Measurements from ENCODE around the gene ZCCHC3.
A peak's percentile ranks its signal among the peaks of the same experiment; 100 is the strongest.

ZCCHC3 gene

GRCh38 chr20:258963-259362 is 38.4 kb upstream of the ZCCHC3 start:
- H3K36me3 ChIP-seq (ENCODE audit: control insufficient read depth in 4 of 4, insufficient read depth in 4 of 4, low read length in 3 of 4), result no peaks in the 10 kb centered on the region
- no peaks in the 10 kb centered on the region for H3K27me3 ChIP-seq (replicated peaks in 2 of 5; ENCODE audit: control insufficient read depth in 4 of 5, insufficient read depth in 5 of 5, low read length in 4 of 5)
- CTCF ChIA-PET, result interaction anchor here (0.6 to 4.0 kb wide), 12 partner anchors 9 to 72 kb away, joined by 3 to 24 read pairs (median 4); partner anchors contain the start of gene DEFB129
- POLR2A ChIA-PET, result interaction anchor here (0.8 kb wide), 1 partner anchor 18 kb away, joined by 3 read pairs; no protein-coding TSS in a partner anchor
- WGBS (ENCODE audit: insufficient coverage), result 54% methylated on average over 5 of the region's 8 CpGs
- no peak overlapping the region for H3K27ac ChIP-seq (ENCODE audit: insufficient read depth in 1 of 2, low read depth in 1 of 2, low read length in 2 of 2, poor library complexity in 1 of 2, severe bottlenecking in 2 of 2)
- peaks cover 0 to 11% (median 0%) of the 10 kb centered on the region in 4 experiments for H3K4me1 ChIP-seq (ENCODE audit: control extremely low read depth in 1 of 4, control insufficient read depth in 4 of 4, insufficient read depth in 4 of 4, low read length in 3 of 4)
- no peak overlapping the region for H3K4me3 ChIP-seq (ENCODE audit: control insufficient read depth in 1 of 7, extremely low read depth in 1 of 7, insufficient read depth in 4 of 7, low read depth in 2 of 7, low read length in 6 of 7)
- DNase-seq, result peak; percentile 45 to 70 (median 67)
- H3K9me3 ChIP-seq (ENCODE audit: control extremely low read depth in 1 of 5, control insufficient read depth in 4 of 5, insufficient read depth in 2 of 5, low read depth in 1 of 5, low read length in 4 of 5), result no peaks in the 10 kb centered on the region

DNA sequence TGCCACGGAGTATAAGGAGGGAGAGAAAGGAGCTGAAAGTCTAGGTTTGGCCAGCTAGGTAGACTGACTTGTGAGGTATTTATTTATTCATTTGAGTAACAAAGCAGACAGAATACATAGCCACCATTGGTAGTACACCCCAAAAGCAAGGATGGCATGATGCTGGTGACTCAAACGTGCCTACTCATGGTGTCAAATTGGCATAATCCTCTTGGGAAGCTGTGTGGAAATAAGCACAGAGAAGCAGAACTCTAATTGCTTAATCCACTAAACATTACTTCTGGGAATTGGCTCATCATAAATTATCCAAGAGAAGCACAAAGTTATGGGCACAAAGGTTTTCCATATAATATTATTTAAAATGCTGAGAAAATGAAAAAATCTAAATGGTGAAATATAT is 37.4 kb upstream of the ZCCHC3 start:
- 100% methylated on average over 1 of the region's 2 CpGs for WGBS (ENCODE audit: insufficient coverage)
- DNase-seq, result no peak
- Histone ChIP-seq H3K4me1 (ENCODE audit: control extremely low read depth in 1 of 4, control insufficient read depth in 4 of 4, insufficient read depth in 4 of 4, low read length in 3 of 4) (peaks cover 0 to 11% (median 0%) of the 10 kb centered on the region in 4 experiments), H3K27ac (ENCODE audit: insufficient read depth in 1 of 2, low read depth in 1 of 2, low read length in 2 of 2, poor library complexity in 1 of 2, severe bottlenecking in 2 of 2) (no peak overlapping the region), H3K36me3 (ENCODE audit: control insufficient read depth in 4 of 4, insufficient read depth in 4 of 4, low read length in 3 of 4) (no peaks in the 10 kb centered on the region), H3K27me3 (replicated peaks in 2 of 5; ENCODE audit: control insufficient read depth in 4 of 5, insufficient read depth in 5 of 5, low read length in 4 of 5) (no peaks in the 10 kb centered on the region), H3K4me3 (ENCODE audit: control insufficient read depth in 1 of 7, extremely low read depth in 1 of 7, insufficient read depth in 4 of 7, low read depth in 2 of 7, low read length in 6 of 7) (no peak overlapping the region), H3K9me3 (ENCODE audit: control extremely low read depth in 1 of 5, control insufficient read depth in 4 of 5, insufficient read depth in 2 of 5, low read depth in 1 of 5, low read length in 4 of 5) (no peaks in the 10 kb centered on the region)
- ChIA-PET POLR2A (no interaction called here), CTCF (interaction anchor here (1.2 to 4.0 kb wide), 5 partner anchors 16 to 62 kb away, joined by 3 to 24 read pairs (median 5); no protein-coding TSS in a partner anchor)

GRCh38 chr20:263701-264100 is 33.7 kb upstream of the ZCCHC3 start:
- no peaks in the 10 kb centered on the region for H3K9me3 ChIP-seq (ENCODE audit: control extremely low read depth in 1 of 5, control insufficient read depth in 4 of 5, insufficient read depth in 2 of 5, low read depth in 1 of 5, low read length in 4 of 5)
- ChIA-PET POLR2A (no interaction called here), CTCF (interaction anchor here (0.9 to 5.9 kb wide), 5 partner anchors 9 to 52 kb away, joined by 3 to 35 read pairs (median 27); no protein-coding TSS in a partner anchor)
- H3K36me3 ChIP-seq (ENCODE audit: control insufficient read depth in 4 of 4, insufficient read depth in 4 of 4, low read length in 3 of 4), result no peaks in the 10 kb centered on the region
- no peaks in the 10 kb centered on the region for H3K27me3 ChIP-seq (replicated peaks in 2 of 5; ENCODE audit: control insufficient read depth in 4 of 5, insufficient read depth in 5 of 5, low read length in 4 of 5)
- WGBS (ENCODE audit: insufficient coverage), result 97% methylated on average over 12 of the region's 13 CpGs
- peaks cover 0 to 12% (median 5%) of the 10 kb centered on the region in 4 experiments for H3K4me1 ChIP-seq (ENCODE audit: control extremely low read depth in 1 of 4, control insufficient read depth in 4 of 4, insufficient read depth in 4 of 4, low read length in 3 of 4)
- no peak overlapping the region for H3K27ac ChIP-seq (ENCODE audit: insufficient read depth in 1 of 2, low read depth in 1 of 2, low read length in 2 of 2, poor library complexity in 1 of 2, severe bottlenecking in 2 of 2)
- no peak overlapping the region for H3K4me3 ChIP-seq (ENCODE audit: control insufficient read depth in 1 of 7, extremely low read depth in 1 of 7, insufficient read depth in 4 of 7, low read depth in 2 of 7, low read length in 6 of 7)
- DNase-seq, result no peak

GRCh38 chr20:266596-267562 is 30.5 kb upstream of the ZCCHC3 start:
- Histone ChIP-seq H3K36me3 (ENCODE audit: control insufficient read depth in 4 of 4, insufficient read depth in 4 of 4, low read length in 3 of 4) (peaks cover 0 to 6% (median 3%) of the 10 kb centered on the region in 4 experiments), H3K9me3 (ENCODE audit: control extremely low read depth in 1 of 5, control insufficient read depth in 4 of 5, insufficient read depth in 2 of 5, low read depth in 1 of 5, low read length in 4 of 5) (no peaks in the 10 kb centered on the region), H3K4me1 (ENCODE audit: control extremely low read depth in 1 of 4, control insufficient read depth in 4 of 4, insufficient read depth in 4 of 4, low read length in 3 of 4) (peaks cover 0 to 7% (median 5%) of the 10 kb centered on the region in 4 experiments), H3K27ac (ENCODE audit: insufficient read depth in 1 of 2, low read depth in 1 of 2, low read length in 2 of 2, poor library complexity in 1 of 2, severe bottlenecking in 2 of 2) (no peak overlapping the region), H3K4me3 (ENCODE audit: control insufficient read depth in 1 of 7, extremely low read depth in 1 of 7, insufficient read depth in 4 of 7, low read depth in 2 of 7, low read length in 6 of 7) (peak overlapping the region; percentile 51 to 89 (median 66)), H3K27me3 (replicated peaks in 2 of 5; ENCODE audit: control insufficient read depth in 4 of 5, insufficient read depth in 5 of 5, low read length in 4 of 5) (no peaks in the 10 kb centered on the region)
- ChIA-PET CTCF (interaction anchor here (0.7 to 6.1 kb wide), 26 partner anchors 8 to 78 kb away, joined by 3 to 54 read pairs (median 4); partner anchors contain the start of genes DEFB129 and DEFB132), POLR2A (no interaction called here)
- peak; percentile 85 to 91 (median 89) for DNase-seq
- under 1% methylated on average over 34 of the region's 43 CpGs for WGBS (ENCODE audit: insufficient coverage)

GRCh38 chr20:270517-270916 is 26.9 kb upstream of the ZCCHC3 start:
- H3K4me1 ChIP-seq (ENCODE audit: control extremely low read depth in 1 of 4, control insufficient read depth in 4 of 4, insufficient read depth in 4 of 4, low read length in 3 of 4), result peaks cover 0 to 7% (median 5%) of the 10 kb centered on the region in 4 experiments
- H3K9me3 ChIP-seq (ENCODE audit: control extremely low read depth in 1 of 5, control insufficient read depth in 4 of 5, insufficient read depth in 2 of 5, low read depth in 1 of 5, low read length in 4 of 5), result no peaks in the 10 kb centered on the region
- H3K36me3 ChIP-seq (ENCODE audit: control insufficient read depth in 4 of 4, insufficient read depth in 4 of 4, low read length in 3 of 4), result peaks cover 0 to 17% (median 8%) of the 10 kb centered on the region in 4 experiments
- no peaks in the 10 kb centered on the region for H3K27me3 ChIP-seq (replicated peaks in 2 of 5; ENCODE audit: control insufficient read depth in 4 of 5, insufficient read depth in 5 of 5, low read length in 4 of 5)
- WGBS (ENCODE audit: insufficient coverage), result 92% methylated on average over 4 of the region's 5 CpGs
- H3K27ac ChIP-seq (ENCODE audit: insufficient read depth in 1 of 2, low read depth in 1 of 2, low read length in 2 of 2, poor library complexity in 1 of 2, severe bottlenecking in 2 of 2), result no peak overlapping the region
- no peak for DNase-seq
- POLR2A ChIA-PET, result no interaction called here
- CTCF ChIA-PET, result interaction anchor here (0.9 to 6.1 kb wide), 3 partner anchors 12 to 60 kb away, joined by 3 to 54 read pairs (median 28); no protein-coding TSS in a partner anchor
- no peak overlapping the region for H3K4me3 ChIP-seq (ENCODE audit: control insufficient read depth in 1 of 7, extremely low read depth in 1 of 7, insufficient read depth in 4 of 7, low read depth in 2 of 7, low read length in 6 of 7)

DNA sequence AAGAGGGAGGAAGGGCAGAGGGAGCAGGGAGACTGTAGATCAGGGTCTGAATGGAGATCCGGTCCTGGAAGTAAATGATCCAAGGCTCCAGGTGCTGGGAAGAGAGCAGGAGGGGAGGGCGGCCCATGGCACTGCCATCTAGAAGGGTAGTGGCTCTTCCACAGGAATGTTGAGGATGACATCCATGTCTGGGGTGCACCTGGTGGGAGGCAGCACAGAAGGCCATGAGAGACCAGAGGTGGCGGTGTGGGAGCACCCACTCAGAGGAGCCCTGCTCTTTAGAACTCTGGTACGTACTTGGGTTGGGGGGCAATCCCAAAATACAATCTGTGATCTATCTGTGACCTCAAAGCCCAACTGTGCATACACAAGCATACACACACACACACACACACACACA is 26.3 kb upstream of the ZCCHC3 start:
- DNase-seq, result no peak
- CTCF ChIA-PET, result interaction anchor here (0.9 kb wide), 1 partner anchor 11 kb away, joined by 3 read pairs; no protein-coding TSS in a partner anchor
- 100% methylated on average over 4 of the region's 4 CpGs for WGBS (ENCODE audit: insufficient coverage)

More for the DNA sequence above, 26.3 kb upstream of the ZCCHC3 start:
- Histone ChIP-seq H3K9me3 (ENCODE audit: control extremely low read depth in 1 of 5, control insufficient read depth in 4 of 5, insufficient read depth in 2 of 5, low read depth in 1 of 5, low read length in 4 of 5) (no peaks in the 10 kb centered on the region), H3K36me3 (ENCODE audit: control insufficient read depth in 4 of 4, insufficient read depth in 4 of 4, low read length in 3 of 4) (peaks cover under 1 to 21% (median 12%) of the 10 kb centered on the region in 4 experiments), H3K4me3 (ENCODE audit: control insufficient read depth in 1 of 7, extremely low read depth in 1 of 7, insufficient read depth in 4 of 7, low read depth in 2 of 7, low read length in 6 of 7) (no peak overlapping the region), H3K27me3 (replicated peaks in 2 of 5; ENCODE audit: control insufficient read depth in 4 of 5, insufficient read depth in 5 of 5, low read length in 4 of 5) (no peaks in the 10 kb centered on the region), H3K27ac (ENCODE audit: insufficient read depth in 1 of 2, low read depth in 1 of 2, low read length in 2 of 2, poor library complexity in 1 of 2, severe bottlenecking in 2 of 2) (no peak overlapping the region), H3K4me1 (ENCODE audit: control extremely low read depth in 1 of 4, control insufficient read depth in 4 of 4, insufficient read depth in 4 of 4, low read length in 3 of 4) (peaks cover 0 to 7% (median 5%) of the 10 kb centered on the region in 4 experiments)
- POLR2A ChIA-PET, result interaction anchor here (0.6 kb wide), 1 partner anchor 52 kb away, joined by 3 read pairs; no protein-coding TSS in a partner anchor

All from common myeloid progenitor, CD34-positive (primary cell).